ENCODE measurements around the gene TULP4.

Gene TULP4

GRCh38 chr6:158328952-158329351 lies 16.7 kb downstream of the TULP4 start:
- H3K27me3 ChIP-seq (ENCODE audit: insufficient read depth, low read length) = no peaks in the 10 kb centered on the region
- no peak overlapping the region for H2BK5ac ChIP-seq (ENCODE audit: low read depth, low read length, poor library complexity)
- DNase-seq = no peak
- no peak overlapping the region for H3K27ac ChIP-seq (ENCODE audit: low read depth, low read length)
- no peak overlapping the region for H3K18ac ChIP-seq (ENCODE audit: low read length)
- no peaks in the 10 kb centered on the region for H3K9me3 ChIP-seq (ENCODE audit: insufficient read depth, low read depth, low read length)
- no peak overlapping the region for H2AFZ ChIP-seq (ENCODE audit: insufficient read depth, low read length, poor library complexity)
- H3K4me1 ChIP-seq (ENCODE audit: control insufficient read depth in 1 of 2, insufficient read depth in 2 of 2, low read length in 2 of 2) = no peaks in the 10 kb centered on the region
- no peak overlapping the region for H2AK5ac ChIP-seq (ENCODE audit: low read length)
- H3K36me3 ChIP-seq (ENCODE audit: control insufficient read depth in 1 of 2, insufficient read depth in 2 of 2, low read length in 2 of 2) = peaks cover 0 to 8% of the 10 kb centered on the region in 2 experiments
- H3K4ac ChIP-seq (ENCODE audit: low read depth, low read length) = no peak overlapping the region
- H3K4me2 ChIP-seq (ENCODE audit: low read length) = no peak overlapping the region
- WGBS (ENCODE audit: extremely low coverage, insufficient coverage, insufficient read length) = no CpG with 5 or more reads among the region's 1 CpG
- H3K14ac ChIP-seq (ENCODE audit: low read length) = no peak overlapping the region
- no peak overlapping the region for H4K12ac ChIP-seq (ENCODE audit: low read depth, low read length)
- H2BK120ac ChIP-seq (ENCODE audit: insufficient read depth, low read length, poor library complexity) = no peak overlapping the region
- no peak overlapping the region for H2BK12ac ChIP-seq (ENCODE audit: low read length)
- H4K8ac ChIP-seq (ENCODE audit: low read depth, low read length) = no peak overlapping the region
- H4K91ac ChIP-seq (ENCODE audit: low read depth, low read length) = no peak overlapping the region
- H3K9ac ChIP-seq (ENCODE audit: low read length) = no peak overlapping the region
- no peaks in the 10 kb centered on the region for H3K79me1 ChIP-seq (ENCODE audit: low read length)
- H3K79me2 ChIP-seq (ENCODE audit: control insufficient read depth, insufficient read depth, low read length, poor library complexity) = no peaks in the 10 kb centered on the region
- H3K4me3 ChIP-seq (ENCODE audit: low read depth, low read length) = no peak overlapping the region
- no peak overlapping the region for H3K23ac ChIP-seq (ENCODE audit: low read length)

DNA sequence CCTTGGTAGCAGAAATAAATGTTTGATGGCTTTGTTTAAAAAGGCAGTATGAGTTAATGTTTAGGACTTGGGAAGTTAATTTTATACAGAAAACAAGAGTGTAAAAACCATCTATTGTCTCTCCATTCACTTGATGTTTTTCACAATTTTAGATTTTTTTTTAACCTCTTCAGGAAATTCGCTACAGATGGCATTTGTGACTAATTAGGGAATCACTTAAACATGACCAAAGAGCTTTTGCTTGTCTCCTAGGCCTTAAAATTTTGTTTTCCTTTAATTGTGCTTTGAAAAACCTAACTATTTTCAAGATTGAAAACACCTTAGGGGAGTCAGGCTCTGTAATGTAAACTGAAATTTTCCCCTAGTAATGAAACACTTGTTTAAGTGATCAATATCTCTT lies 17.3 kb downstream of the TULP4 start:
- Histone ChIP-seq H3K4me3 (ENCODE audit: low read depth, low read length) (no peak overlapping the region), H2AFZ (ENCODE audit: insufficient read depth, low read length, poor library complexity) (no peak overlapping the region), H3K27ac (ENCODE audit: low read depth, low read length) (no peak overlapping the region), H4K8ac (ENCODE audit: low read depth, low read length) (no peak overlapping the region), H4K91ac (ENCODE audit: low read depth, low read length) (no peak overlapping the region), H3K4me1 (ENCODE audit: control insufficient read depth in 1 of 2, insufficient read depth in 2 of 2, low read length in 2 of 2) (no peaks in the 10 kb centered on the region), H3K4ac (ENCODE audit: low read depth, low read length) (no peak overlapping the region), H3K79me1 (ENCODE audit: low read length) (no peaks in the 10 kb centered on the region), H2BK12ac (ENCODE audit: low read length) (no peak overlapping the region), H3K27me3 (ENCODE audit: insufficient read depth, low read length) (no peaks in the 10 kb centered on the region), H3K9ac (ENCODE audit: low read length) (no peak overlapping the region), H2BK5ac (ENCODE audit: low read depth, low read length, poor library complexity) (no peak overlapping the region), H3K23ac (ENCODE audit: low read length) (no peak overlapping the region), H2AK5ac (ENCODE audit: low read length) (no peak overlapping the region), H3K9me3 (ENCODE audit: insufficient read depth, low read depth, low read length) (no peaks in the 10 kb centered on the region), H4K12ac (ENCODE audit: low read depth, low read length) (no peak overlapping the region), H3K79me2 (ENCODE audit: control insufficient read depth, insufficient read depth, low read length, poor library complexity) (no peaks in the 10 kb centered on the region), H2BK120ac (ENCODE audit: insufficient read depth, low read length, poor library complexity) (no peak overlapping the region), H3K14ac (ENCODE audit: low read length) (no peak overlapping the region), H3K36me3 (ENCODE audit: control insufficient read depth in 1 of 2, insufficient read depth in 2 of 2, low read length in 2 of 2) (peaks cover 0 to 8% of the 10 kb centered on the region in 2 experiments), H3K18ac (ENCODE audit: low read length) (no peak overlapping the region), H3K4me2 (ENCODE audit: low read length) (no peak overlapping the region)
- DNase-seq = no peak
- WGBS (ENCODE audit: extremely low coverage, insufficient coverage, insufficient read length) = no CpG with 5 or more reads among the region's 1 CpG

DNA sequence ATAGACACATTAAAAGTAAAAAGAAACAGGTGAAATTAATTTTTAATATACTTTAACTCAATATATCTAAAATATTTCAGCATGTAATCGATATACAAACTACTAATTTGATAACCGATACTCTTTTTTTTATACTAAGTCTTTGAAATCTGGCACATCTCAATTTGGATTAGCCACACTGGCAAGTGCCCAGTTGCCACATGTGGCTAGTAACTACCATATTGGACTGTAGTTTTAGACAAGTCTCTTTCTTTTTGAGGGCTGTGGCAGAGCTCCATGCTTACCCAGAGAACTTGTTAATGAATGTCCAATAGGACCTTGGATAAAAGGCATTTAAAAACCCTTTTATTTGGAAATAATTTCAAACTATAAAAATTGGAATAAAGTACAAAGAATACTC lies 17.8 kb downstream of the TULP4 start:
- Histone ChIP-seq H2BK5ac (ENCODE audit: low read depth, low read length, poor library complexity) (no peak overlapping the region), H4K8ac (ENCODE audit: low read depth, low read length) (no peak overlapping the region), H2BK12ac (ENCODE audit: low read length) (no peak overlapping the region), H3K4ac (ENCODE audit: low read depth, low read length) (no peak overlapping the region), H3K4me1 (ENCODE audit: control insufficient read depth in 1 of 2, insufficient read depth in 2 of 2, low read length in 2 of 2) (no peaks in the 10 kb centered on the region), H2AK5ac (ENCODE audit: low read length) (no peak overlapping the region), H3K4me3 (ENCODE audit: low read depth, low read length) (no peak overlapping the region), H3K14ac (ENCODE audit: low read length) (no peak overlapping the region), H2AFZ (ENCODE audit: insufficient read depth, low read length, poor library complexity) (no peak overlapping the region), H4K91ac (ENCODE audit: low read depth, low read length) (no peak overlapping the region), H3K36me3 (ENCODE audit: control insufficient read depth in 1 of 2, insufficient read depth in 2 of 2, low read length in 2 of 2) (peaks cover 0 to 8% of the 10 kb centered on the region in 2 experiments), H3K27me3 (ENCODE audit: insufficient read depth, low read length) (no peaks in the 10 kb centered on the region), H4K12ac (ENCODE audit: low read depth, low read length) (no peak overlapping the region), H3K9me3 (ENCODE audit: insufficient read depth, low read depth, low read length) (no peaks in the 10 kb centered on the region), H3K9ac (ENCODE audit: low read length) (no peak overlapping the region), H3K23ac (ENCODE audit: low read length) (no peak overlapping the region), H3K18ac (ENCODE audit: low read length) (no peak overlapping the region), H3K79me1 (ENCODE audit: low read length) (no peaks in the 10 kb centered on the region), H3K27ac (ENCODE audit: low read depth, low read length) (no peak overlapping the region), H3K79me2 (ENCODE audit: control insufficient read depth, insufficient read depth, low read length, poor library complexity) (no peaks in the 10 kb centered on the region), H3K4me2 (ENCODE audit: low read length) (no peak overlapping the region), H2BK120ac (ENCODE audit: insufficient read depth, low read length, poor library complexity) (no peak overlapping the region)
- WGBS (ENCODE audit: extremely low coverage, insufficient coverage, insufficient read length) = no CpG with 5 or more reads among the region's 2 CpGs
- no peak for DNase-seq

DNA sequence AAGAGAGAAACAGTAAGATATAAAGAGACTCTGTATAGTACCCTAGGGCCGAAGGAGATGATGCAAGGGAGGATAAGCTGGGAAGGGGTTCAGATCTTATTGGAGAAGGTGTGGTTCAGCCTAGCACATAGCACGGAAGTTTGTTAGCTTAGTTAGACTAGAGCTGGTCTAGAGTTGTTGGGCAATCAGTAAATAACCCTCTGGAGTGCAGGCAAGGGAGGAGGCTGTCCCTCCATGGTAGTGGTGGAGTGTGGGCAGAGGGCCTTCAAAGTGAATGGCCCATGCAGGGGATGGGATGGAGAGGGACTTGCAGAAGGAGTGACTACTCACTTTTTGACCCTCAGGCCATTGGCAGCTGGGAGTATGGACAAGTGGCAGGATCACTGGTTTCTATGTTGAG lies 20.0 kb downstream of the TULP4 start:
- Histone ChIP-seq H3K23ac (ENCODE audit: low read length) (no peak overlapping the region), H3K36me3 (ENCODE audit: control insufficient read depth in 1 of 2, insufficient read depth in 2 of 2, low read length in 2 of 2) (peaks cover 0 to 8% of the 10 kb centered on the region in 2 experiments), H3K18ac (ENCODE audit: low read length) (no peak overlapping the region), H3K4ac (ENCODE audit: low read depth, low read length) (no peak overlapping the region), H3K27me3 (ENCODE audit: insufficient read depth, low read length) (no peaks in the 10 kb centered on the region), H2BK120ac (ENCODE audit: insufficient read depth, low read length, poor library complexity) (no peak overlapping the region), H2BK12ac (ENCODE audit: low read length) (no peak overlapping the region), H4K8ac (ENCODE audit: low read depth, low read length) (no peak overlapping the region), H3K9me3 (ENCODE audit: insufficient read depth, low read depth, low read length) (no peaks in the 10 kb centered on the region), H2AK5ac (ENCODE audit: low read length) (no peak overlapping the region), H3K4me2 (ENCODE audit: low read length) (no peak overlapping the region), H3K79me2 (ENCODE audit: control insufficient read depth, insufficient read depth, low read length, poor library complexity) (no peaks in the 10 kb centered on the region), H3K9ac (ENCODE audit: low read length) (no peak overlapping the region), H2AFZ (ENCODE audit: insufficient read depth, low read length, poor library complexity) (no peak overlapping the region), H3K4me3 (ENCODE audit: low read depth, low read length) (no peak overlapping the region), H3K14ac (ENCODE audit: low read length) (no peak overlapping the region), H3K79me1 (ENCODE audit: low read length) (no peaks in the 10 kb centered on the region), H4K12ac (ENCODE audit: low read depth, low read length) (no peak overlapping the region), H3K4me1 (ENCODE audit: control insufficient read depth in 1 of 2, insufficient read depth in 2 of 2, low read length in 2 of 2) (no peaks in the 10 kb centered on the region), H4K91ac (ENCODE audit: low read depth, low read length) (no peak overlapping the region), H3K27ac (ENCODE audit: low read depth, low read length) (no peak overlapping the region), H2BK5ac (ENCODE audit: low read depth, low read length, poor library complexity) (no peak overlapping the region)
- no CpG with 5 or more reads among the region's 2 CpGs for WGBS (ENCODE audit: extremely low coverage, insufficient coverage, insufficient read length)
- peak; percentile 34 to 56 for DNase-seq
